Activated CD4-positive, alpha-beta T cell treated with anti-CD3 and anti-CD28 coated beads, Interleukin-10, Interleukin-2, amounts not matched to agents 100 ng/mL and 50 ng/mL, durations not matched to agents 16 hours and 8 hours (primary cell): ENCODE measurements around the gene TANC2.
"Not testable (repeated sequence)": the region's sequence is repeated elsewhere in the genome, so short reads cannot be mapped to it uniquely, and the experiment has no call there.

ENCODE experiments used
- DNase-seq: peaks from one replicate; pipeline ENCODE4 v3.0.0-alpha.2; 2020

TANC2 gene

DNA sequence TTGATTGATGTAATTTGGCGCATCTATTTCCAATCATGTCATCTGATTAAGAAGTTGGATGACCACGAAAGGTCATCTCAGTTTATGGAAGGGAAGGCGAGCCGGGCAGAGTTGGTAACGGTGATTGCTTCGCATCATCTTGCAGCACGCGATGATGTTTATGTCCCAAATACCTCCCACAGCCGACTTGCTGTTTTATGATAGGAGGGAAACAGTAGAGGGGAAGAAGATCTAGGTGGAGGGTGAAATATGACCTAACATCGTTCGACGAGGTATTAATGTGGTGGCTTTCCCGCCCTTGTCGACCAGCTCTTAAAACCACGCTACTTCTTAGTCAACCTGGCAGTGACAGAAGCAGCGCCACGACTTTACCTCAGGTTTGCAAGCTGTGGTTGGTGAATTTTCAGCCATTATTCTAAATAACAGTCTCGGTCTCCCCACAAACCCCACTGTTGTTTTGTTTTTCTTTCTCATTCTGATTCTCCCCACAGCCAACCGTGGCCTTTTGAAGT is 805 bp upstream of the TANC2 start:
- no peak for DNase-seq

GRCh38 chr17:62966426-62967204 is 580 bp downstream of the TANC2 start:
- DNase-seq, result peak; percentile 3

DNA sequence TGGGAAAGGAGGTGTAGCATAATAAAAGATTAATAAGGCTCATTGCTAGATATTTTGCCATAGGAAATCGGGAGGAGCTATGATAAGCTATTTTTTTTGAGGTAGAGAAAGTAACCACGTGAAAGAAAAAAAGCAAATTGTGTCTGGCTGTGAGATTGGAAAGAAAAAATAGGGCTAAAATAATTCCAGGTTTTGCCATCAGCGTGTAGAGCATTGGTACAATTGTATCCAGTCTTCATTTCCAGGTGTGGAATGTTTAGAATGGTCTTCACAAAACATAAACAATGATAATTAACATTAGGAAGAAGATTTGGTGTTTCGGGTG is 1.1 kb downstream of the TANC2 start:
- DNase-seq, result no peak

GRCh38 chr17:62968445-62968923 is 2.4 kb downstream of the TANC2 start:
- peak; percentile 86 for DNase-seq

DNA sequence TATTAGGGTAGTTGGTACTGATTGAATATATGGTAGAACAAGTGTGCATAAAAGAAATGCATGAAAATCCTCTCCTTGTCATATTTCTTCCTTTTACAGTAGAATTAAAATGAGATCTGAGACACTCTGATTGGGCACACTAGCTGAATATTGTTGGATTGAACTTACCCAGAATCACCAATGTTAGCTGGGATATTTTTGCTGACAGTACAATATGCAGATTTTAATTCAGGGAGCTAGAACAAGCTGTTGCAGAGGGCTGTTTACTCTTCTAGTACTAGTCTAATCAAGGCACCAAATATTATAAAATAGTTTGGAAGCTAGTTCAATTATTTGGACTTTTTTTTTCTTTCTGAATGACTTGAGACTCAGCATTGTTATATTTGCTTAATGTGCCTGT is 4.6 kb downstream of the TANC2 start:
- DNase-seq, result no peak

GRCh38 chr17:62971853-62972252 is 5.8 kb downstream of the TANC2 start:
- DNase-seq, result no peak

GRCh38 chr17:62974788-62975187 is 8.8 kb downstream of the TANC2 start:
- no peak for DNase-seq

DNA sequence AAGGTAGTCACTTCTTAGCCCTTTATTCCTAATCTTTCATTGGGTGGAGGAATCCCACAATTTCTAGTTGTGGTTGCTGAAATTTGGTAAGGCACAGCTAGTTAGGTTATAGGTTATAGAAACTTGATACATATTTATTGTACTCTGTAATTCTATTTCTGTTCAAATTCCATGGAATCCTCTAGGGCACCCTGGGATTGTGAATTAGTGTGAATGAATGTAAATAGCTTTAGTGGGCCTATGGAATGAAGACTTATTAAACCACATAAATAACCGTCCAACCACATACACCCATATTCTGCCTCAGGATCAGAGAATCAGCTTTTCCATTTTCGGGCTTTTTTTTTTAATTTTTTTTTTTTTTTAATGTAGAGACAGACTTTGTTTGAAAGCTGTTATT is 9.2 kb downstream of the TANC2 start:
- no peak for DNase-seq

DNA sequence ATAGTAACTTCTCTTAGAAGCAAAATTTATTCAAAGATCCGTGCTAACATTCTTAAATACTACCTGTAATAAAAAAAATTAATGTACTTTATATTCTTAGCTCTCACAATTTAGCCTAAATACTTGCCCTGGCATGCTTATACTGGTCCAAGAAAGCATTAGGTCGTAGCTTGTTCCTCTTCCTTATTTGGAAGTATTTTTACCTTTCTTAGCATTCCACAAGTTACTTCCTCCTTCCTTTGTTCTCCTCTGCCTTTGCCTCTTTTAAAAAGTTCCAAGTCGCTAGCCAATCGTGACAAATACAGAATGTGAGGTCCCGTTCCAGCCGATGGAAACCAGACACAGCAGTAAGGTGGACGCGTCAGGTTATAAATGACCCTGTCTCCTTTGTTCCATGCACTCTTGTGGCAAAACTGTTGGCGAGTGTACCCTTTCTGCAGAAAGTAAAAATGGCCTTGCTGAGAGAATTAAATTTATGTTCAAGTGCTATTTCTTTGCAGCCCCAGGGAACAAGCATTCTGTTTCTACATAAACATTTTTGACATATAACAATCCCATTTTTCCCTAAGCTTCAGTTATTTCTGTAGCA is 10.7 kb downstream of the TANC2 start:
- not testable (repeated sequence) for DNase-seq

DNA sequence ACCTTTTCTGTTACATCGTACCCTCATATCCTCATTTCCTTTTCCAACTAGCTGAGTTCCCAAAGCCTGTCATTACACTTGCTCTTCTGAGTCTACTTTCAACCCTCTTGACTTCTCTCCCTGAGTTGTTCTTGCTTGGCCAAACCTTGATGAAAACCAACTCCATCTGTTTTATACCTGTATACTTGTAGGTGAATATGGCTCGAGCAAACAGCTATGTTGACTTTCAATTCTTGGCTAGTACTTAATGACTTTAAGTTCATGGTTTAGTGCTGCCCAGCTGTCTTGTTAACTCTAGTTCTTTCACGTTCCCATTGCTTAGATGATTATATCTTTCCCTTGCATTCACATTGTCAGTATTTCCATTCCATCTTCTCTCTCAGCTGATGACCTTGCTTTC is 14.8 kb downstream of the TANC2 start:
- no peak for DNase-seq

DNA sequence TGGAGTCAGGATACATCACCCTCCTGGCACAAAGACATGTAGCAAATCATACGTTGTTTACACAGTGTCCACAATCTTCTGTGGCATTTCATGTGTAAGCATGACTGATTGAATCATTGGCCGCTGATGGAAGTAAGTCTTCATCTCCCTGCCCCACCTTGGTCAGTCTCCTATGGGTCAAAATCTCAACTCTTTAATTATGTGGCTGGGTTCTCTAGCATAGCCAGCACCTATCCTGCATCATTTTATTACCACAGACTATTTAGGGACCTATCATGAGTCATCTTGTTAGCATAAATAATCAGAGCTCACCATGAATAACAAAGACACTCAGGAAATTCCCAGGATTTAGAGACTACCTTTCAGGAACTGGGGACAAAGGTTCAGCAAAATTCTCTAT is 15.9 kb downstream of the TANC2 start:
- DNase-seq, result no peak

GRCh38 chr17:62984801-62985200 is 18.8 kb downstream of the TANC2 start:
- DNase-seq, result no peak

- DNase-seq, result no peak
Observed at GRCh38 chr17:62986549-62986948, 20.5 kb downstream of the TANC2 start.

DNA sequence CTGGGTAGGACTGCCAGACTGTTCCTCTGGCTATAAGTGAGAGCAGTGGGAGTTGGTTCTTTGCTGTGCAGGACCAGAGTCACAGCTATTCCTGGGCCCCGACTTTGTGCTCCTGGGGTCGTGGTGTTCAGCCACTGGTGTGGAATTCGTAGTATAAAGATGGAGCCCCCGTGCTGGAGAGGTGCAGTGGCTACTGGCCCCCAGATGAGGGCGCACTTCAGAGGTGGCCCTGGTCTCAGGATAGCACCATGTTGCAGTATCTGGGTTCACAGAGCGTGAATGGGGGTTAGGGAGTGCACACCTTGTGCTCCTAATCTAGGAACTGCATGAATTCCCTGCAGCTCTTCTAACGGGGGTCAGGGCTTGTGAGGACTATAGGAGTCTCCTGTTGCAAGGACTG is 21.1 kb downstream of the TANC2 start:
- no peak for DNase-seq

GRCh38 chr17:62989501-62989900 is 23.5 kb downstream of the TANC2 start:
- DNase-seq, result no peak

GRCh38 chr17:62994931-62995330 is 28.9 kb downstream of the TANC2 start:
- no peak for DNase-seq

DNA sequence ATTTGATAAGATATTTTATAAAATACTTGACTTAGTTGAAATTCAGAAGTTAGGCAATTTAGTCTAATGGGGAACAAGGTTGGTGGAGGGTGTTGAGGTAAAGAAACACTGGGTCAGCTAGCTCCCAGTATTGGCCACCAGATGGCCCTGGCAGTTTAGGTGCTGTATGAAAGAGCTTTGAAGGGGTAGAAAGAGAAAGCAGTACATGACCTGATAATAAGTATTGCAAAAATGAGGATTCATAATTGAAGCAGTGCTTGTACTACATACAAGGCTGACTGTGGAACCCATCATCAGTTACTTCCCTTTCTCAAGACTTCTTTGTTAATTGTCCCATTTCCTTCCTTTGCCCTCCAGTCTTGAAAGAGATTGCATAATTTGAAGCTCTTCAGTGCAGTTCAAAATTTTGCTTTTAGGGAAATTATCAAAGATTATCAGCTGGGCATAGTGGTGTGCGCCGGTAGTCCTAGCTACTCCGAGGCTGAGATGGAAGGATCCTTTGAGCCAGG is 29.4 kb downstream of the TANC2 start:
- peak; percentile 10 for DNase-seq

DNA sequence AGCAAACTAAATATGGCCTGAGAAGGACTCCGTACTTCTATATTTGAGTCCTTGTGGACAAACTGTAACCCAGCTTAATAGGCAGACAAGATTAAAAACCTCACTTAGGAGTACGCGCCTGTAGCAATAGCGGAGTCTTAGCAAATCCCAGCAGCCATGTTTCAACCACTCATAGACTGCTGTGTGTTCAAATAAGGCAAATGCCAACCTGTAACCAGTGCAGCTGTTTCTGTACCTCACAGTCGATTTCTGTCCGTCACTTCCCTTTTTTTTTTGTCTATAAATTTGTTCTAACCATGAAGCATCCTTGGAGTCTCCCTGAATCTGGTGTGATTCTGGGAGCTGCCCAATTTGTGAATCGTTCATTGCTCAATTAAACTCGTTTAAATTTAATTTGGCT is 30.2 kb downstream of the TANC2 start:
- DNase-seq, result no peak

DNA sequence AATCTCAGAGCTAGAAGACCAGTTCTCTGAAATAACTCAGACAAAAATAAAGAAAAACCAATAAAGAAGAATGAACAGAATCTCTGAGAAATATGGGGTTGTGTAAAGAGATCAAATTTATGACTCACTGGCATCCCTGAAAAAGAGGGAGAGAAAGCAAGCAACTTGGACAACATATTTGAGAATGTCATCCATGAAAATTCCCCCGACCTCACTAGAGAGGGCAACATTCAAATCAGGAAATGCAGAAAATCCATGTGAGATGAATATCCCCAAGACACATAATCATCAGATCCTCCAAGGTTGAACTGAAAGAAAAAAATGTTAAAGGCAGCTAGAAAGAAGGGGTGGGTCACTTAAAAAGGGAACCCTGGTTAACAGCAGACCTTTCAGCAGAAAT is 32.1 kb downstream of the TANC2 start:
- no peak for DNase-seq

DNA sequence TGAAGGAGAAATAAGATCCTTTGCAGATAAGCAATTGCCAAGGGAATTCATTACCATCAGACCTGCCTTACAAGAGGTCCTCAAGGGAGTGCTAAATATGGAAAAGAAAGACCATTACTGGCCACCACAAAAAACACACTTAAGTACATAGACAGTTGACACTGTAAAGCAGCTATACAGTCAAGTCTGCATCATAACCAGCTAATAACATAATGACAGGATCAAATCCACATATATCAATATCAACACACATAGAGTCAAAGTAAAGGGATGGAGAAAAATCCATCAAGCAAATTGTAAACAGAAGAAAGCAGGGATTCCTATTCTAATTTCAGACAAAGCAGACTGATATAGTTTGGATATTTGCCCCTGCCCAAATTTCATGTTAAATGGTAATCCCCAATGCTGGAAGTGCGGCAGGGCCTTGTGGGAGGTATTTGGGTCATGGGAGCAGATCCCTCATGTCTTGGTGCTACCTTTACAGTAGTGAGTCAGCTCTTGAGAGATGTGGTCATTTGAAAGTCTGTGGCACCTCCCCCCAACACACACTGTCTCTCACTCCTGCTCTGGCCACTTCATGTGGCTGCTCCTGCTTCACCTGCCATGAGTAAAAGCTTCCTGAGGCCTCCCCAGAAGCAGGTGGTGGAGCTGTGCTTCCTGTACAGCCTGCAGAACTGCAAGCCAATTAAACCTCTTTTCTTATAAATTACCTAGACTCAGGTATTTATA is 32.8 kb downstream of the TANC2 start:
- DNase-seq, result no peak

GRCh38 chr17:62999736-63000135 is 33.7 kb downstream of the TANC2 start:
- no peak for DNase-seq

- no peak for DNase-seq
Observed at GRCh38 chr17:63001689-63002394, 35.8 kb downstream of the TANC2 start.

DNA sequence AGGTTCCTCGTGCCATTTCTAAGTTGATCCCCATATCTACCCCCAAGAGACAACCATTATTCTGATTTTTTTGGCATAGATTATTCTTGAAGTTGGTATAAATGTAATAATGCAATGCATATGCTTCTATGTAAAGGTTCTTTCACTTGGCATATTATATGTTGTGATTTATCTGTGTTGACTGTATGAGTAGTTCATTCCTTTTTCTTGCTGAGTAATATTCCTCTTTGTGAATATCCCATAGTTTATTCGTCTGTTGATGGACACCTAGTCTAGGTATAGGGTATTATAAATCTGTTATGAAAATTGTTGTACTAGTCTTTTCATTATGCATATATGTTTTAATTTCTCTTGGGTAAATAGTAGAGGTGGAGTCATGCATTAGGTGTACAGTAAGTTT is 36.6 kb downstream of the TANC2 start:
- no peak for DNase-seq
